GM23338 (cell line): ENCODE results near the gene REEP1. TPM values are rescaled to one million over a fixed set of nuclear protein-coding genes. Genes with fewer than 3 reads are reported as not detected.

ENCODE experiments used
- ATAC-seq: fragments of 200-7000 bp; cut with Tn5 transposase; 3 replicates; pipeline ENCODE4 v1.9.1; 2020
- DNase-seq: peaks from one replicate; pipeline ENCODE4 v3.0.0-alpha.2; 2015; ENCODE audit warnings: low spot score
- H2AFZ ChIP-seq: fragments of 200-600 bp; sonication (generic); 2 replicates; pipeline ENCODE4 v1.8.0; 2016; ENCODE audit warnings: antibody characterized with exemption, mild to moderate bottlenecking, moderate library complexity
- H3F3A ChIP-seq: fragments of 200-600 bp; sonication (generic); replicated peaks from 2 replicates; pipeline ENCODE4 v1.8.0; 2017; ENCODE audit warnings: antibody characterized with exemption, mixed run types, low read depth
- H3K27ac ChIP-seq: fragments of 200-600 bp; sonication (generic); 2 replicates; pipeline ENCODE4 v1.6.1; 2016; ENCODE audit warnings: low read depth
- H3K27me3 ChIP-seq: fragments of 200-600 bp; sonication (generic); 2 replicates; pipeline ENCODE4 v1.8.0; 2016; ENCODE audit warnings: mild to moderate bottlenecking, mixed run types, moderate library complexity; ENCODE audit not compliant: insufficient read depth
- H3K36me3 ChIP-seq: fragments of 200-600 bp; sonication (generic); 2 replicates; pipeline ENCODE4 v1.8.0; 2016; ENCODE audit warnings: mild to moderate bottlenecking; ENCODE audit not compliant: insufficient read depth
- H3K4me1 ChIP-seq: fragments of 200-600 bp; sonication (generic); 2 replicates; pipeline ENCODE4 v1.8.0; 2016; ENCODE audit warnings: mild to moderate bottlenecking, moderate library complexity; ENCODE audit not compliant: insufficient read depth
- H3K4me2 ChIP-seq: fragments of 200-600 bp; sonication (generic); 2 replicates; pipeline ENCODE4 v1.7.1; 2017; ENCODE audit warnings: mixed run types
- H3K4me3 ChIP-seq: fragments of 200-600 bp; sonication (generic); 2 replicates; pipeline ENCODE4 v1.6.1; 2016; ENCODE audit warnings: mixed run types
- H3K79me2 ChIP-seq: fragments of 200-600 bp; sonication (generic); replicated peaks from 2 replicates; pipeline ENCODE4 v1.8.0; 2017; ENCODE audit warnings: mild to moderate bottlenecking; ENCODE audit not compliant: insufficient read depth
- H3K9me2 ChIP-seq: fragments of 200-600 bp; sonication (generic); 2 replicates; pipeline ENCODE4 v1.8.0; 2017; ENCODE audit not compliant: insufficient read depth
- H4K20me1 ChIP-seq: fragments of 200-600 bp; sonication (generic); replicated peaks from 2 replicates; pipeline ENCODE4 v1.8.0; 2017; ENCODE audit warnings: mild to moderate bottlenecking; ENCODE audit not compliant: insufficient read depth
- H3K27ac Mint-ChIP-seq: 2 replicates; pipeline ENCODE4 v1.8.0; 2020; ENCODE audit warnings: inconsistent platforms, mild to moderate bottlenecking, moderate library complexity, mixed read lengths
- H3K27me3 Mint-ChIP-seq: 3 replicates; pipeline ENCODE4 v1.8.0; 2022; ENCODE audit warnings: low read depth, mild to moderate bottlenecking, moderate library complexity, mixed read lengths, inconsistent platforms; ENCODE audit not compliant: insufficient read depth, poor library complexity
- H3K36me3 Mint-ChIP-seq: 3 replicates; pipeline ENCODE4 v1.8.0; 2021; ENCODE audit warnings: low read depth, mild to moderate bottlenecking, inconsistent platforms, moderate library complexity, mixed read lengths
- H3K4me1 Mint-ChIP-seq: 3 replicates; pipeline ENCODE4 v1.8.0; 2020; ENCODE audit warnings: mild to moderate bottlenecking, inconsistent platforms, mixed read lengths
- H3K4me3 Mint-ChIP-seq: 3 replicates; pipeline ENCODE4 v1.8.0; 2021; ENCODE audit warnings: moderate library complexity, mild to moderate bottlenecking, inconsistent platforms, mixed read lengths
- H3K9me3 Mint-ChIP-seq: 3 replicates; pipeline ENCODE4 v1.8.0; 2020; ENCODE audit warnings: moderate library complexity, mild to moderate bottlenecking, inconsistent platforms, mixed read lengths
- JUNB ChIP-seq: IDR thresholded peaks from one replicate; pipeline ENCODE4 v1.6.1; 2016; ENCODE audit warnings: antibody characterized with exemption; ENCODE audit not compliant: unreplicated experiment
- POLR2AphosphoS5 ChIP-seq: IDR thresholded peaks from 2 replicates; pipeline ENCODE4 v1.6.1; 2016; ENCODE audit warnings: antibody characterized with exemption, low read depth
- STAT1 ChIP-seq: IDR thresholded peaks from one replicate; pipeline ENCODE4 v1.6.1; 2016; ENCODE audit warnings: antibody characterized with exemption; ENCODE audit not compliant: unreplicated experiment
- polyA plus RNA-seq: library from polyadenylated mRNA; unstranded; fragments of >200 nt; fragmentation: Nextera tagmentation; extraction: Ambion mirVana; gene quantifications from 2 replicates; pipeline ENCODE4 v1.2.1, GENCODE V29; 2016
- total RNA-seq: library from RNA; depleted of rRNA; stranded (reverse); fragments of >200 nt; shearing (Covaris generic); gene quantifications from 2 replicates; pipeline ENCODE4 v1.2.3, GENCODE V29; 2014
- TF ChIP-seq, protein P1 (sequence below): fragments of 250-450 bp; sonication (Bioruptor Pico); IDR thresholded peaks from 2 replicates; pipeline ENCODE4 v1.5.0; 2020; ENCODE audit warnings: mild to moderate bottlenecking, moderate library complexity
- TF ChIP-seq, protein P2 (sequence below): IDR thresholded peaks from 2 replicates; pipeline ENCODE4 v1.6.1; 2016; ENCODE audit warnings: antibody characterized with exemption
- TF ChIP-seq, protein P3 (sequence below): IDR thresholded peaks from one replicate; pipeline ENCODE4 v1.6.1; 2018; ENCODE audit warnings: antibody characterized with exemption; ENCODE audit not compliant: unreplicated experiment

Gene REEP1
- total and polyA plus RNA-seq, 2 experiments from 2014 or later: 1.6 to 1.8 TPM

DNA sequence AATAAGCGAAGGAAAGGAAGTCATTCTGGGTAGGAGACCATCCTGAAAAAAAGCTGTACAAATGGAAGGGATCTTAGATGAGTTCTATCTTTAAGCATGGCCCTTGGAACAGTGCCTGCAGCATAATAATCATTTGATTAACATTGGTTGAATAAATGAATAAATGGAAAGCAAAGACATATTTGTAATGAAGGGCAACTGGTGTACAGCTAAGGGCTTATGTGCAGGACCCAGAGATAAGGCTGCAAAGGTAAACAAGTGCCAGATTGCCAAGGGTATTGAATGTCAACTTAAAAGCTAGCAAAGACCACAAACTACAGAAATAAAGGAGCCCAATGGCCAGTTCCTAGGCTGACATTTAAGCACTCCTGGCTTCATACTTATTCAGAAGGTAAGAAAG lies 161.6 kb downstream of the REEP1 start:
- H4K20me1 ChIP-seq: peaks cover 15% of the 10 kb centered on the region; the same call in 1 of the 2 replicates
- H3K4me1 ChIP-seq: no peaks in the 10 kb centered on the region
- Mint-ChIP-seq H3K4me1 (no peaks in the 10 kb centered on the region), H3K9me3 (no peaks in the 10 kb centered on the region), H3K4me3 (no peak overlapping the region), H3K27ac (no peak overlapping the region), H3K36me3 (peaks cover 53% of the 10 kb centered on the region), H3K27me3 (no peaks in the 10 kb centered on the region)
- TF ChIP-seq, protein P1, sequence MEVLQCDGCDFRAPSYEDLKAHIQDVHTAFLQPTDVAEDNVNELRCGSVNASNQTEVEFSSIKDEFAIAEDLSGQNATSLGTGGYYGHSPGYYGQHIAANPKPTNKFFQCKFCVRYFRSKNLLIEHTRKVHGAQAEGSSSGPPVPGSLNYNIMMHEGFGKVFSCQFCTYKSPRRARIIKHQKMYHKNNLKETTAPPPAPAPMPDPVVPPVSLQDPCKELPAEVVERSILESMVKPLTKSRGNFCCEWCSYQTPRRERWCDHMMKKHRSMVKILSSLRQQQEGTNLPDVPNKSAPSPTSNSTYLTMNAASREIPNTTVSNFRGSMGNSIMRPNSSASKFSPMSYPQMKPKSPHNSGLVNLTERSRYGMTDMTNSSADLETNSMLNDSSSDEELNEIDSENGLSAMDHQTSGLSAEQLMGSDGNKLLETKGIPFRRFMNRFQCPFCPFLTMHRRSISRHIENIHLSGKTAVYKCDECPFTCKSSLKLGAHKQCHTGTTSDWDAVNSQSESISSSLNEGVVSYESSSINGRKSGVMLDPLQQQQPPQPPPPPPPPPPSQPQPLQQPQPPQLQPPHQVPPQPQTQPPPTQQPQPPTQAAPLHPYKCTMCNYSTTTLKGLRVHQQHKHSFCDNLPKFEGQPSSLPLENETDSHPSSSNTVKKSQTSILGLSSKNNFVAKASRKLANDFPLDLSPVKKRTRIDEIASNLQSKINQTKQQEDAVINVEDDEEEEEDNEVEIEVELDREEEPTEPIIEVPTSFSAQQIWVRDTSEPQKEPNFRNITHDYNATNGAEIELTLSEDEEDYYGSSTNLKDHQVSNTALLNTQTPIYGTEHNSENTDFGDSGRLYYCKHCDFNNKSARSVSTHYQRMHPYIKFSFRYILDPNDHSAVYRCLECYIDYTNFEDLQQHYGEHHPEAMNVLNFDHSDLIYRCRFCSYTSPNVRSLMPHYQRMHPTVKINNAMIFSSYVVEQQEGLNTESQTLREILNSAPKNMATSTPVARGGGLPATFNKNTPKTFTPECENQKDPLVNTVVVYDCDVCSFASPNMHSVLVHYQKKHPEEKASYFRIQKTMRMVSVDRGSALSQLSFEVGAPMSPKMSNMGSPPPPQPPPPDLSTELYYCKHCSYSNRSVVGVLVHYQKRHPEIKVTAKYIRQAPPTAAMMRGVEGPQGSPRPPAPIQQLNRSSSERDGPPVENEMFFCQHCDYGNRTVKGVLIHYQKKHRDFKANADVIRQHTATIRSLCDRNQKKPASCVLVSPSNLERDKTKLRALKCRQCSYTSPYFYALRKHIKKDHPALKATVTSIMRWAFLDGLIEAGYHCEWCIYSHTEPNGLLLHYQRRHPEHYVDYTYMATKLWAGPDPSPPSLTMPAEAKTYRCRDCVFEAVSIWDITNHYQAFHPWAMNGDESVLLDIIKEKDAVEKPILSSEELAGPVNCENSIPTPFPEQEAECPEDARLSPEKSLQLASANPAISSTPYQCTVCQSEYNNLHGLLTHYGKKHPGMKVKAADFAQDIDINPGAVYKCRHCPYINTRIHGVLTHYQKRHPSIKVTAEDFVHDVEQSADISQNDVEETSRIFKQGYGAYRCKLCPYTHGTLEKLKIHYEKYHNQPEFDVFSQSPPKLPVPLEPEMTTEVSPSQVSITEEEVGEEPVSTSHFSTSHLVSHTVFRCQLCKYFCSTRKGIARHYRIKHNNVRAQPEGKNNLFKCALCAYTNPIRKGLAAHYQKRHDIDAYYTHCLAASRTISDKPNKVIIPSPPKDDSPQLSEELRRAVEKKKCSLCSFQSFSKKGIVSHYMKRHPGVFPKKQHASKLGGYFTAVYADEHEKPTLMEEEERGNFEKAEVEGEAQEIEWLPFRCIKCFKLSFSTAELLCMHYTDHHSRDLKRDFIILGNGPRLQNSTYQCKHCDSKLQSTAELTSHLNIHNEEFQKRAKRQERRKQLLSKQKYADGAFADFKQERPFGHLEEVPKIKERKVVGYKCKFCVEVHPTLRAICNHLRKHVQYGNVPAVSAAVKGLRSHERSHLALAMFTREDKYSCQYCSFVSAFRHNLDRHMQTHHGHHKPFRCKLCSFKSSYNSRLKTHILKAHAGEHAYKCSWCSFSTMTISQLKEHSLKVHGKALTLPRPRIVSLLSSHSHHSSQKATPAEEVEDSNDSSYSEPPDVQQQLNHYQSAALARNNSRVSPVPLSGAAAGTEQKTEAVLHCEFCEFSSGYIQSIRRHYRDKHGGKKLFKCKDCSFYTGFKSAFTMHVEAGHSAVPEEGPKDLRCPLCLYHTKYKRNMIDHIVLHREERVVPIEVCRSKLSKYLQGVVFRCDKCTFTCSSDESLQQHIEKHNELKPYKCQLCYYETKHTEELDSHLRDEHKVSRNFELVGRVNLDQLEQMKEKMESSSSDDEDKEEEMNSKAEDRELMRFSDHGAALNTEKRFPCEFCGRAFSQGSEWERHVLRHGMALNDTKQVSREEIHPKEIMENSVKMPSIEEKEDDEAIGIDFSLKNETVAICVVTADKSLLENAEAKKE (CRISPR knock-in tag): no peak
- no peak for TF ChIP-seq POLR2AphosphoS5
- no peak for TF ChIP-seq JUNB
- no peak for TF ChIP-seq STAT1
- TF ChIP-seq, protein P2, sequence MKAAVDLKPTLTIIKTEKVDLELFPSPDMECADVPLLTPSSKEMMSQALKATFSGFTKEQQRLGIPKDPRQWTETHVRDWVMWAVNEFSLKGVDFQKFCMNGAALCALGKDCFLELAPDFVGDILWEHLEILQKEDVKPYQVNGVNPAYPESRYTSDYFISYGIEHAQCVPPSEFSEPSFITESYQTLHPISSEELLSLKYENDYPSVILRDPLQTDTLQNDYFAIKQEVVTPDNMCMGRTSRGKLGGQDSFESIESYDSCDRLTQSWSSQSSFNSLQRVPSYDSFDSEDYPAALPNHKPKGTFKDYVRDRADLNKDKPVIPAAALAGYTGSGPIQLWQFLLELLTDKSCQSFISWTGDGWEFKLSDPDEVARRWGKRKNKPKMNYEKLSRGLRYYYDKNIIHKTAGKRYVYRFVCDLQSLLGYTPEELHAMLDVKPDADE: no peak
- TF ChIP-seq, protein P3, sequence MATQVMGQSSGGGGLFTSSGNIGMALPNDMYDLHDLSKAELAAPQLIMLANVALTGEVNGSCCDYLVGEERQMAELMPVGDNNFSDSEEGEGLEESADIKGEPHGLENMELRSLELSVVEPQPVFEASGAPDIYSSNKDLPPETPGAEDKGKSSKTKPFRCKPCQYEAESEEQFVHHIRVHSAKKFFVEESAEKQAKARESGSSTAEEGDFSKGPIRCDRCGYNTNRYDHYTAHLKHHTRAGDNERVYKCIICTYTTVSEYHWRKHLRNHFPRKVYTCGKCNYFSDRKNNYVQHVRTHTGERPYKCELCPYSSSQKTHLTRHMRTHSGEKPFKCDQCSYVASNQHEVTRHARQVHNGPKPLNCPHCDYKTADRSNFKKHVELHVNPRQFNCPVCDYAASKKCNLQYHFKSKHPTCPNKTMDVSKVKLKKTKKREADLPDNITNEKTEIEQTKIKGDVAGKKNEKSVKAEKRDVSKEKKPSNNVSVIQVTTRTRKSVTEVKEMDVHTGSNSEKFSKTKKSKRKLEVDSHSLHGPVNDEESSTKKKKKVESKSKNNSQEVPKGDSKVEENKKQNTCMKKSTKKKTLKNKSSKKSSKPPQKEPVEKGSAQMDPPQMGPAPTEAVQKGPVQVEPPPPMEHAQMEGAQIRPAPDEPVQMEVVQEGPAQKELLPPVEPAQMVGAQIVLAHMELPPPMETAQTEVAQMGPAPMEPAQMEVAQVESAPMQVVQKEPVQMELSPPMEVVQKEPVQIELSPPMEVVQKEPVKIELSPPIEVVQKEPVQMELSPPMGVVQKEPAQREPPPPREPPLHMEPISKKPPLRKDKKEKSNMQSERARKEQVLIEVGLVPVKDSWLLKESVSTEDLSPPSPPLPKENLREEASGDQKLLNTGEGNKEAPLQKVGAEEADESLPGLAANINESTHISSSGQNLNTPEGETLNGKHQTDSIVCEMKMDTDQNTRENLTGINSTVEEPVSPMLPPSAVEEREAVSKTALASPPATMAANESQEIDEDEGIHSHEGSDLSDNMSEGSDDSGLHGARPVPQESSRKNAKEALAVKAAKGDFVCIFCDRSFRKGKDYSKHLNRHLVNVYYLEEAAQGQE: no peak
- no peak overlapping the region for H2AFZ ChIP-seq
- no peak overlapping the region for H3K4me2 ChIP-seq
- H3K27ac ChIP-seq: no peak overlapping the region
- peaks cover 31% of the 10 kb centered on the region for H3K36me3 ChIP-seq
- DNase-seq: no peak
- H3K79me2 ChIP-seq: peaks cover 33% of the 10 kb centered on the region
- ATAC-seq: no peak
- H3K9me2 ChIP-seq: no peaks in the 10 kb centered on the region
- no peaks in the 10 kb centered on the region for H3F3A ChIP-seq
- H3K27me3 ChIP-seq: no peaks in the 10 kb centered on the region
- H3K4me3 ChIP-seq: no peak overlapping the region
